CD14-positive monocyte (primary cell): Measurements from ENCODE around the gene AKAP6. TPM values are rescaled to one million over a fixed set of nuclear protein-coding genes. Genes with fewer than 3 reads are reported as not detected.

Experiments used
- DNase-seq, 3 donors: peaks; one replicate each; pipeline ENCODE4 v3.0.0-alpha.2; 2011 to 2022
- H2AFZ ChIP-seq: 2 replicates; pipeline ENCODE4 v1.6.0; 2012; ENCODE audit warnings: mild to moderate bottlenecking, low read depth, low read length, inconsistent platforms; ENCODE audit not compliant: insufficient read depth, poor library complexity, severe bottlenecking
- H3K27ac ChIP-seq, 2 donors: 1 replicate in 1 of 2; 2 replicates in 1 of 2; pipeline ENCODE4 v1.5.1; 2012 to 2013; ENCODE audit warnings: low read length in 2 of 2, control low read depth in 1 of 2, inconsistent platforms in 1 of 2, low read depth in 1 of 2, mild to moderate bottlenecking in 1 of 2
- H3K27me3 ChIP-seq, 2 donors: one replicate each; pipeline versions ENCODE4 v1.6.0 to v1.6.1; 2011 to 2013; ENCODE audit warnings: low read length in 2 of 2; ENCODE audit not compliant: control insufficient read depth in 2 of 2, insufficient read depth in 2 of 2
- H3K36me3 ChIP-seq, 2 donors: replicated peaks in 1 of 2; 1 replicate in 1 of 2; 2 replicates in 1 of 2; pipeline versions ENCODE4 v1.5.1 to v1.6.1; 2012 to 2013; ENCODE audit warnings: low read length in 2 of 2, control low read depth in 1 of 2, inconsistent platforms in 1 of 2, mild to moderate bottlenecking in 1 of 2; ENCODE audit not compliant: insufficient read depth in 2 of 2, control insufficient read depth in 1 of 2
- H3K4me1 ChIP-seq, 2 donors: 1 replicate in 1 of 2; 2 replicates in 1 of 2; pipeline versions ENCODE4 v1.5.1 to v1.6.1; 2012 to 2013; ENCODE audit warnings: low read length in 2 of 2, control low read depth in 1 of 2, inconsistent platforms in 1 of 2, mild to moderate bottlenecking in 1 of 2, moderate library complexity in 1 of 2; ENCODE audit not compliant: insufficient read depth in 2 of 2, control insufficient read depth in 1 of 2
- H3K4me2 ChIP-seq: replicated peaks from 2 replicates; pipeline ENCODE3; 2012; ENCODE audit warnings: low read length, moderate library complexity, mild to moderate bottlenecking; ENCODE audit not compliant: poor library complexity, severe bottlenecking; ENCODE audit errors: extremely low read depth
- H3K4me3 ChIP-seq, 3 experiments: fragments of 200-600 bp in 1 of 3; sonication (generic) in 1 of 3; replicated peaks in 1 of 3; 1 replicate in 2 of 3; 2 replicates in 1 of 3; pipeline ENCODE4 v1.5.1; 2011 to 2013; ENCODE audit warnings: low read length in 3 of 3, mild to moderate bottlenecking in 3 of 3, control low read depth in 2 of 3, low read depth in 2 of 3, inconsistent platforms in 1 of 3, moderate library complexity in 1 of 3
- H3K79me2 ChIP-seq: 2 replicates; pipeline ENCODE4 v1.6.0; 2012; ENCODE audit warnings: mild to moderate bottlenecking, control low read depth, inconsistent platforms, low read length, moderate library complexity; ENCODE audit not compliant: insufficient read depth
- H3K9ac ChIP-seq: 2 replicates; pipeline ENCODE4 v1.6.0; 2017; ENCODE audit warnings: low read length, mild to moderate bottlenecking; ENCODE audit not compliant: insufficient read depth, poor library complexity, severe bottlenecking
- H3K9me3 ChIP-seq, 2 donors: replicated peaks in 1 of 2; 1 replicate in 1 of 2; 2 replicates in 1 of 2; pipeline versions ENCODE4 v1.5.1 to v1.6.1; 2012 to 2013; ENCODE audit warnings: low read length in 2 of 2, control low read depth in 1 of 2; ENCODE audit not compliant: control insufficient read depth in 1 of 2, insufficient read depth in 1 of 2
- H4K20me1 ChIP-seq: 2 replicates; pipeline ENCODE4 v1.6.0; 2012; ENCODE audit warnings: mild to moderate bottlenecking, low read length, control low read depth, moderate library complexity; ENCODE audit not compliant: insufficient read depth
- H3K27ac Mint-ChIP-seq, 7 donors: one replicate each; pipeline ENCODE4 v1.8.0; 2020; ENCODE audit warnings: mild to moderate bottlenecking in 7 of 7, mixed read lengths in 7 of 7, moderate library complexity in 6 of 7, inconsistent platforms in 2 of 7
- H3K27me3 Mint-ChIP-seq, 3 donors: one replicate each; pipeline ENCODE4 v1.8.0; 2021 to 2022; ENCODE audit warnings: low read depth in 3 of 3, mild to moderate bottlenecking in 3 of 3, mixed read lengths in 3 of 3, moderate library complexity in 3 of 3, inconsistent platforms in 1 of 3
- H3K36me3 Mint-ChIP-seq, 2 donors: one replicate each; pipeline ENCODE4 v1.8.0; 2020; ENCODE audit warnings: mixed read lengths in 2 of 2, inconsistent platforms in 1 of 2, mild to moderate bottlenecking in 1 of 2
- H3K4me1 Mint-ChIP-seq: one replicate; pipeline ENCODE4 v1.8.0; 2020; ENCODE audit warnings: mild to moderate bottlenecking, mixed read lengths
- H3K4me3 Mint-ChIP-seq, 2 donors: one replicate each; pipeline ENCODE4 v1.8.0; 2020; ENCODE audit warnings: mild to moderate bottlenecking in 2 of 2, mixed read lengths in 2 of 2, moderate library complexity in 1 of 2
- H3K9me3 Mint-ChIP-seq, 7 donors: one replicate each; pipeline ENCODE4 v1.8.0; 2020 to 2022; ENCODE audit warnings: mixed read lengths in 7 of 7, mild to moderate bottlenecking in 6 of 7, moderate library complexity in 6 of 7, inconsistent platforms in 2 of 7
- CTCF ChIP-seq: fragments of 200-600 bp; IDR thresholded peaks from one replicate; pipeline ENCODE4 v1.8.0; 2022; ENCODE audit warnings: antibody characterized with exemption, mild to moderate bottlenecking
- WGBS: methylation state at CpG from one replicate; pipeline ENCODE4 v1.1.5; 2013; ENCODE audit warnings: missing lambda C conversion rate; ENCODE audit not compliant: insufficient coverage; 5-methylcytosine and 5-hydroxymethylcytosine counted together
- intact Hi-C, 2 donors: fragments of 100-400 bp; cut with micrococcal nuclease; formaldehyde crosslinking; loops; one replicate each; pipeline versions ENCODE4 v1.15.0 to v1.15.1; 2023
- polyA plus RNA-seq, 3 donors: library from polyadenylated mRNA; depleted of rRNA in 1 of 3; unstranded in 2 of 3; stranded (reverse) in 1 of 3; fragments of 300-500 nt in 2 of 3; fragments of >200 nt in 1 of 3; fragmentation: Illumina TruSeq in 2 of 3; gene quantifications; 1 replicate in 2 of 3; 2 replicates in 1 of 3; pipeline ENCODE4 v1.2.3, GENCODE V29; 2012 to 2021

The AKAP6 gene
- polyA plus RNA-seq, 3 donors = not detected

GRCh38 chr14:32552766-32553165 is 223.7 kb downstream of the AKAP6 start:
- no peak for TF ChIP-seq CTCF
- Histone ChIP-seq H3K9ac (no peak overlapping the region), H3K36me3 (no peaks in the 10 kb centered on the region), H3K4me1 (no peaks in the 10 kb centered on the region), H3K4me3 (no peak overlapping the region), H3K27me3 (no peaks in the 10 kb centered on the region), H3K4me2 (no peak overlapping the region), H3K9me3 (no peaks in the 10 kb centered on the region), H3K27ac (no peak overlapping the region), H4K20me1 (no peaks in the 10 kb centered on the region), H2AFZ (no peak overlapping the region), H3K79me2 (no peaks in the 10 kb centered on the region)
- Mint-ChIP-seq H3K9me3 (peaks cover 0 to 3% (median 0%) of the 10 kb centered on the region in 7 donors), H3K36me3 (no peaks in the 10 kb centered on the region), H3K27me3 (peaks cover 0 to 3% (median 2%) of the 10 kb centered on the region in 3 donors), H3K27ac (no peak overlapping the region), H3K4me1 (no peaks in the 10 kb centered on the region), H3K4me3 (no peak overlapping the region)
- no peak for DNase-seq
- intact Hi-C loops = no loop called here

- H3K36me3 ChIP-seq = no peaks in the 10 kb centered on the region
- H3K27ac Mint-ChIP-seq = no peak overlapping the region
- H3K27ac ChIP-seq = no peak overlapping the region
- no peaks in the 10 kb centered on the region for H3K79me2 ChIP-seq
- no peaks in the 10 kb centered on the region for H3K4me1 ChIP-seq
- H3K4me3 ChIP-seq = no peak overlapping the region
- H3K36me3 Mint-ChIP-seq = no peaks in the 10 kb centered on the region
- no peaks in the 10 kb centered on the region for H3K4me1 Mint-ChIP-seq
- 100% methylated on average over 1 of the region's 1 CpG for WGBS
- TF ChIP-seq CTCF = no peak
- no peak overlapping the region for H3K4me3 Mint-ChIP-seq
- no peaks in the 10 kb centered on the region for H3K27me3 ChIP-seq
- no peak overlapping the region for H2AFZ ChIP-seq
- H4K20me1 ChIP-seq = no peaks in the 10 kb centered on the region
- no peaks in the 10 kb centered on the region for H3K9me3 ChIP-seq
- intact Hi-C loops = no loop called here
- no peaks in the 10 kb centered on the region for H3K27me3 Mint-ChIP-seq
- no peak overlapping the region for H3K9ac ChIP-seq
- no peak for DNase-seq
- no peaks in the 10 kb centered on the region for H3K9me3 Mint-ChIP-seq
- H3K4me2 ChIP-seq = no peak overlapping the region
Observed at GRCh38 chr14:32559048-32559447, 229.9 kb downstream of the AKAP6 start.
